Esophagus squamous epithelium (tissue), 4 donors: ENCODE data around the gene IL18.

Experiments
- CTCF ChIP-seq, 6 experiments: fragments of 450-650 bp in 4 of 6; fragments of 200-600 bp in 2 of 6; sonication (generic) in 2 of 6; IDR thresholded peaks; one replicate each; pipeline ENCODE4 v1.5.1; 2016 to 2019; ENCODE audit warnings: antibody characterized with exemption in 6 of 6, mild to moderate bottlenecking in 4 of 6, moderate library complexity in 4 of 6
- POLR2A ChIP-seq, 4 donors: fragments of 450-650 bp; IDR thresholded peaks; one replicate each; pipeline ENCODE4 v1.6.1; 2017; ENCODE audit warnings: antibody characterized with exemption in 4 of 4, mild to moderate bottlenecking in 4 of 4, moderate library complexity in 3 of 4

GRCh38 chr11:112143597-112143996, 20.3 kb downstream of the IL18 start:
- TF ChIP-seq CTCF (IDR thresholded peaks at IDR 0.05) (no peak), POLR2A (IDR thresholded peaks at IDR 0.05) (no peak)
